GM21737 (cell line): Measurements from ENCODE around the gene CHRNA7.

Source experiments
- ATAC-seq: cut with Tn5 transposase; IDR thresholded peaks from one replicate; pipeline ENCODE4 v1.9.1; 2021; ENCODE audit warnings: mild to moderate bottlenecking, moderate library complexity; ENCODE audit not compliant: unreplicated experiment

Gene CHRNA7

DNA sequence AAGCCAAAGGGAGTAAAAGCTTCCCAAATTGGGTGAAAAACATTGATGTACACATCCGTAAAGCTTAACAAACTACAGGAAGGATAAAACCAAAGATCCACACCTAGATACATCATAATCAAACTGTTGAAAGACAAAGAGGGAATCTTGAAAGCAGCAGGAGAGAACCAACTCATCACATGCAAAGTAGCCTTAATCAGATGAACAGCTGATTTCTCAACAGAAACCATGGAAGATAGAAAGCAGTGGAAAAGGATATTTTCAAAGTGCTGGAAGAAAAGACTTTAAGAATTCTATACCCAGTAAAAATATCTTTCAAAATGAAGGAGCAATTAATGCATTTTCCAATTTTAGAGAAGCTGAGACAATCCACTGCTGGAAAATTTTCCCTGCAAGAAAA is 36.8 kb downstream of the CHRNA7 start:
- no peak for ATAC-seq

DNA sequence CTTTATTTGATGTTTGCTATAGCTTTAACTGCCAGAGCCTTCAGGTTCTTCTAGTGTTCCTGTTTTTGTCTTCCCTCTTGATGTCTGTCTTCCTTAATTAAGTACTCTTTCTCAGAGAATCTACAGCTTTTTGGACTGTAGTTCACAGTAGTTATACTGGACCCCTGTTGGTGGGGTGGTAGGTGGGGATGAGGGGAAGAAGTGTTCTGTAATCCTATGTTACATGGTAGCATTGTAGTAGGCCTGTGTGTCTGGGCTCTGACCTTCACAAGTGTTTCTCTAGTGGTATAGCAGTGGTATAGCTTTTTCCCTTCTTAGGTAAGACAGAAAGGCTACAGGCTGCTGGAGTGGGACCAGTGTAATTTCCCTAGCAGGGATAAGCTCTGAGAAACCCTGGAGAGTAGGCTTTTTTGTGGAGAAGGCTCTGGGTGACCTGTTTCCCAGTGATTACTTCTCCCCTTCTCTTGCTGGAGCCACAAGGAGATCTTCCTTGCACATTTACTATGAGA is 59.6 kb downstream of the CHRNA7 start:
- ATAC-seq = no peak

DNA sequence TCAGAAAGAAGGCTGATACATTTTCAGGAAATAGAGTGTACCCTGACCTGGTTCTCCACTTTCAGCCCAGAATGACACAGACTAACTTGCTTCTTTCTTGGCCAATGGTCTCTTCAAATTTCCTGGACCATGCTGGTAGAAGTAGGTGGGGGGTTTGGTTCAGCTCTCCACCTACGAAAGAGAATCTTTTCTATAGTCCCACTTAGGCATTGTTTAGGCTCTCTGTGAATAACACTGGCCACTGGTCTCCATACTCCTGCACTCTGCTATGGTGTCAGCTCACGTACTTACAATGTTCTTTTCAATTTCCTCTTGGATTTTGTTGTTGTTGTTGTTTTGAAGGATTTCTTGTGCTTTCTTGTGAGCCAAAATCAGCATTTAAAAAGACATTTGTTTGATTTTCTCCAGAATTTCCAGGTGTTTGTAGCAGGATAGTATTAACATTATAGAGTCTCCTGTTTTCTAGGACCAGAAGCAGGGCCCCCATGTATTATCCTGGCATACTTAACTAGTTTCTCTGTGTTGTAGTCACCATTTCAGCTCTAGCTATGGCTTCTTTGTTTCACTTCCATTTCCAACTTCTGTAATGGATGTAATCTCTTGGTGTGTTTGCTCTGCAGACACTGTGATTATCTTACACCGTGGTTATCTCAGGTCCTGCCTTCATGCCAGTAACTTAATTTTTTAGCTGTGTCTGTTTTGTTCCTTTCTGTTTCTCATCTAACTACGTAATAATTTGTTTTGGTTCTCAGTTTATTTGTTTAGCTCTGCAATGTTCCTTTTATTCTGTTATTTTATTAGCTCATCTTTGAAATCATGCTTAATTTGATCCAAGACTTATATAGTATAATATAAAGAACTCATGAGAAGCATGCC is 61.4 kb downstream of the CHRNA7 start:
- ATAC-seq = no peak

DNA sequence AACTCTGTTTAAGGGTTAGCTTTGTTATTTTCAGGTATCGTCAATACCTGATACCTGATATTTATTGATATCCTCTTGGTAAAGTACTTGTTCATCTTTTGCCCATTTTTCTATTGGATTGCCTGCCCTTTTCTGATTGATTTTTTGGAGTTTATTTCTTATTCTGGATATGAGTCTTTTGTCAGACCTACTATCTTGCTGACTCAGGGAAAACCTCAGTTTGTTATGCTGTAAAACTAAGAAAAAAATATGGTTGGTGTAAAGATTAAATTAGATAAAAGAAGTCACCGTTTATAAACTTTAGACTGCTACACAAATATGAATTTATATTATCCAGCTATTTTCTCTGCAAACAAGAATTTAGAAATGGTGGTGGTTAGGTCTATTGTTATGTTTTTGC is 65.9 kb downstream of the CHRNA7 start:
- no peak for ATAC-seq

DNA sequence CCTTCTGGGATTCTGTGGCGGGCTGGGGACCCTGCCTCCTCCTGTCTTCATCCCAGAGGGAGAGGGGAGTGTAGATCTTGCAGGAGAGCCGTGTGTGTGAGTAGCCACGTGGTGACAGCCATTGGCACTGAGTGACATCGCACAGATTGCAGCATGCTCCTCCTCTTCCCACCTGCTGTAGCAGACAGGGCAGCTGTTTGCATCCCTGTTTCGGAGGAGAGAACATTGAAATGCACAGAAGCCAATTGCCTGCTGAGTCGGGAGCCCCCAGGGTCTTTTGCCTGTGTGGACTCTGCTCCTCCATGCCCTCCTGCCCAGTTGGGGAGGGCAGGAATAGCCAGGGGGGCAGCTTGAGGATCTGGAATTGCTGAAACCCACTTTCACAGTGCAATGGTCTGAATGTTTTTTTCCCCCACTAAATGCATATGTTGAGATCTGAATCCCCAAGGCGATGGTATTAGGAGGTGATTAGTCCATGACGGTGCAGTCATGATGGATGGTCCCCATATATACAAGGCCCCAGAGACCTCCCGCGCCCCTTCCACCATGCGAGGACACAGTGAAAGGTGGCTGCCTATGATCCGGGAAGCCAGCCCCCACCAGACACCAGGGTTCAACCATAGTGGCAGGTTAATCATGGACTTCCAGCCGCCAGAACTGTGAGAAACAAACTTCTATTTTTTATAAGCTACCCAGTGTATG is 66.8 kb downstream of the CHRNA7 start:
- no peak for ATAC-seq

DNA sequence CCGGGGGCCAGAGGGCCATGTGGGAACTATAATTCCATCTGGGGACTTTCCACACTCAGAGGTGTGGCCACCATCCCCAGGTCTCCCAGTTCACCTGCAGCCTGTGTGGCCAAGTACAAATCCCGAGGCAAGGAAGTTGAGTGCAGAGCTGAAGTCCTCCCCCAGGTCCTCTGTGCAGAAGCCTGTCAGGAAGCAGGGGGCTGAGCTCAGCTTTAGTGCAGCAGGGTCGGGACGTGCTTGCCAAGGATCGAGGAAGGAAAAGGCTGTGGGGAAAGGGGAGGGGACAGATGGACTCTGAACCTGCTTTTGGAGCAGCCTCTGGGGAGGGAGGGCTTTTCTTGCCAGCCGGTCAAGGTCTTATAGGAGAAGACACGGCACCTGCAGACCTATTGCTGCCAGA is 67.7 kb downstream of the CHRNA7 start:
- no peak for ATAC-seq

DNA sequence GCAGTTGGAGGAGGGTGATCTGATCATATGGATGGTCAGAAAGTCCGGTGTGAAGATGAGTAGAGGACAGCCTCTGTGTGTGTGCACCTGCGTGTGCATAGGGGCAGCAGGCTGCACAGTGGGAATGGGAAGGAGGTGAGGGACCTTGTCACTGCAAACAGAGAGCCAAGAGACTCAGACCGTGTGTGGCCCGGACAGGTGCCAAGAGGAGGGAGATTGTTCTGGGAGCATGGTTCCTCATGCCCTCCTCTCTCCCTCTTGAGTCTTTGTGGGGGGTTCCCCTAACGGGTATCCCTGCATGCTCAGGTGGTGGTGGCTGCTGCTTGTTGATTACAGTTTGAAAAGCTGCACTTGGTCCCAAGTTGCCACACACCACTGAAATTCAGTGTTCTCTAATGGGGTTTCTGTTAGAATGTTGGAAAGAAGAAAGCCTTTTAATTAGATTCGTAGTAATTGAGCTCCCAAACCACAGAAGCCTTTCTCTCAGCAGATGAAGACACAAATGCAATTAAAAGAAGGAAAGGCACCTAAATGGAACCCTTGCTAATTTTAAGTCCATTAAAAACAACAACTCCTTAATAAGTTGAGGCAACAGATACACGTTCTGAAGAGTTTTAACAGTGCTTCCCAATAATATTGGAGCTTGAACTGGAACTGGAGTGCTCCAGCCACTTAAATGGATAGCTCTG is 68.9 kb downstream of the CHRNA7 start:
- no peak for ATAC-seq

DNA sequence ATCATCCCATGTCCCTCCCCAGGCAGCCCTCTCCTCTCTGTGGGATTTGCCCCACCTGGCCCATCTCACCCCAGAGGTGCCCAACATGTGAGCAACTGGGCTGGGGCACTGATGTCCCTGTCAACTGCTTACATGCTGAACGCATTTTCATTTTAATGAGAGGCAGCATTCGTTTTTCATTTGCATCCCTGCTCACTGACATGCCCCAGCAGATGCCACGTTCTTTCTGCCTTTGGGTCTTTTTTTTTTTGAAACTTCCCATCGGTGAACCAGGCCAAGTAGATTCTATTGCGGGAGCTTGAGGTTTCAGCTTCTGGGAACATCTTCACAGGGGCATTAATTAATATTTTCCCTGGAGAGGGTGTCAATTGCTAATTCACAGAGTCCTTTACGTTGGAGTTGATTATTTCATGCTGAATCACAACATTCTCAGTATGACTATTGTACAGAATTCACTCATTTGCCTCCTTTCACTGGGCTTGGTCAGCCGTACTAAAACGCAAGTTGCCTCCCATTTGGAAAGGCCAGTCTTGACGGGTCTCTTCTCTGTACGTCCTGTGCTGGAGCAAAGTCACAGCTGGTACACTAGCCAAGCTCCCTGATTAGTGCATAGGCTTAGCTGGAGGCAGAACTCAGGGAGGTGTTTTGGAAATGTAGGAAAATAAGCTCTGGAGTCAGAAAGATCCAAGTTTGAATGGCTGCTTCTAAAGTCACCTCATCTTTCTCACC is 69.8 kb downstream of the CHRNA7 start:
- no peak for ATAC-seq

DNA sequence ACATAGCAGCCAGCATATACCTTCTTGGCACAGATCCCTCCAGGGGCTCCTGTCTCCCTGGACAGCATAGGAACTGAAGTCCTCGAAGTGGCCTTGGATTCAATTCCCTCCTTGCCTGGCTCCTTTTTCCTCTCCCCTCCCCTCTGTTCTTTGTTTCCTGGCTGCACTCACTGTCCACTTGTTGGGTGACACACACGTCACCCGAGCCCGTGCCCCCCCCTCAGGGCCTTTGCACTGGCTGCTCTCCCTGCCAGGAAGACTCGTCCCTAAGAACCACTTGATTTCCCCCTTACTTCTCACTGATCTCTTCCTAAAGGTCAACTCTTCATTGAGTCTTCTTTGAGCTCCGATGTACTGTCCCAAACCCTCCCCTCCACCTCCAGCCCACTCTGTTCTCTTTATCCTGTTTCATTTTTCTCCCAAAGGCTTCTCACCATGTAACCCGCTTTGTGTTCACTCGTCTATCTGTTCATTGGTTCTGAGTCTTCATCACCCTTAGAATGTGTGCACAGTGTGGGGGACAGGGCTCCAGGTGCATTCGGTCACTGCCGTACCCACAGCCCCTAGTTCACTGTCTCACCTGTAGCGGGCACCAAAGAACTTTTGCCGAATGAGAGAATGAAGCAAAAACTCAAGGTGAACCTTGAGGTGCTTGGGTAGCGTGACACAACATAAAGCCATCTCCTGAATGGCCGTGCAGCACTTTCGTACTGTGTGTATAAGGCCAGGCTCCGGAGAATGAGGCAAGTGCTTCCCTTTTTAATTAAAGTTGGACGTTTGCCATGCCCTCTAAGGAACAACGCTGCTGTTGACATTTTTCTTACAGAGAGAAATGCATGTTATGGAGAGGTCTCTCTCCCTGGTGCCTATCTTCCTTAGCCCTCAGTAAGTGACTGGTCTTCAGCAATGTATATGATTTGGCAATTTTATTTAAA is 74.0 kb downstream of the CHRNA7 start:
- no peak for ATAC-seq

DNA sequence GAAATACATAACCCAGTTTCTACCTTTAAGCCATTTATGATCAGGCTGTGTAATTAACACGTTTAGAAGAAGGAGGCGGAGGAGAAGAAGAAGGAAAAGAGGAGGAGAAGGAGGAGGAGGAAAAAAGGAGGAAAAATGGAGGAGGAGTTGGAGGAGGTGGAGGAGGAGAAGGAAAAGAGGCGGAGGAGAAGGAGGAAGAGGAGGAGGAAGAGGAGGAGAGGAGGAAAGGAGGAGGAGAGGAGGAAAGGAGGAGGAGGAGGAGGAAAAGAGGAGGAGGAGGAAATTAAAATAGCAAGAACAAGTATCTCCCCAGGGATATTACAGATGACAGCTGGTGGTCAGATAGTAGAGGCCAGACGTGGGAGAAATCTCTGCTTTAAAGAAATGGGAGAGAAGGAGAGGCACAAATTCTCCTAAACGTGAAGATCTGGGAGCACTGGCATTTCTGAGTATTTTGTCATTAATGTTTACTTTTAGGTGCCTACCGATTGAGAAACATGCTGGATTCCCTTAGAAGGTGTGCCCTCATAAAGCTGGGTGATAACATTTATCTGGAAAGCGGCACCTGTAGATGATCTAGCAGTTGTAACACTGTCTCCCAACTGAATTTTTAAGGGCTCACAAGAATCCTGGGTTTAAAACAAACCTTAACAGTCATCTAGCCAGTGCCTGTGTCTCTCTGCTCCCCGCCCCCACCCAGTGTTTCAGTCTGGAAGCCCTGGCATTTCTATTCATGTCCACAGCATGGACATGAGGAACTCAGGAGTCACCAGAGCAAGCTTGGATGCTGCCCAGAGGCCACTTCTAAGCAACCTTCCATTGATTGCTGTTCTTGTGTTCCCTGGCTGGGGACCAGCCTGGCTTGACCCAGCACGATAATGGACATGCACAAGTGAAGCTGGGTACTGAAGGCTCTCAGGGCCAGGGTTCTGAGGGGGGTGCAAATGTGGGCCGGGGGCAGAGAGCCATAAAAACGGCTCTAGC is 75.2 kb downstream of the CHRNA7 start:
- ATAC-seq = no peak

DNA sequence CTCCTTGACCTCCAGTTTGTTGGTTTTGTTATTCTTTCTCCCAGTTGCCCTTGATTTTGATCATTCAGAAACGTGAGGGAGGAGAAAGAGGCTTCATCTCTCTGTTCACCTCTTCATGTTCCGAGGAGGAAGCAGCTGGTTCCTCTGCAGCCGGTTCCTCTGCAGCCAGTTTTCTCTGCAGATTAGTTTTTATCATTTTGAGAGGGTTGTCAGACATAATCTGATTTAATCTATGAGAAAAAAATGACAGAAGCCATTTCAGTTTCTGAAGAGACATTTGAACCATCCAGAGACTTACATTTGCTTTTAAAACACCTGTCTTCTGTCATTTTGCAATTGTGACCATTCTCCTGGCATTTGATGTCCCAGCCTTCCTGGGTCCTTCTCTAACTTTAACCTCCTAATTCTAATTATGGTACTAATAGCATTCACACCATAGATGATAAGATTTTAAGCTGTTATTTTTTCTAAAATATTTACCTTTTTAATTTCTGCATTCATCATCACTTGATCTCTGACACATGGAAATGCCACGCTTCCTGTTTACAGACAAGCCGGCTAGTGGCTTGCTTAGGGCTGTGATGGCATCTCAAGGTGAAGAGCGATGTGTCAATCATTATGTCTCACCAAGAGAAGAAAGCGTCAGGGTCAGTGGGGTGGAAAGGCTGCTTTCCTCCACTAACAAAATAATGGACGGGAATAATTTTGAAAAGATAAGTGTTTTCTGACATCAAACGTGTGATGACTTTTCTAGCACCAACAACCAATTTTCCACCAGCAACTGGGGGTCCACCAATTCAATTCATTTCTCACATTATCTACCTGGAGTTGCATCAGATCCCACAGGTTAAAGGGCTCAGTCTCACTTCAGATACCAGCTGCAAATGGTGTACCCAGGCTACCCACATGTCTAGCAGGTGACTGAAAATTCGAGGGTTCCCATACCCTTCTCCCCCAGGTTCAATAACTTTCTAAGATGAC is 76.4 kb downstream of the CHRNA7 start:
- ATAC-seq = no peak

DNA sequence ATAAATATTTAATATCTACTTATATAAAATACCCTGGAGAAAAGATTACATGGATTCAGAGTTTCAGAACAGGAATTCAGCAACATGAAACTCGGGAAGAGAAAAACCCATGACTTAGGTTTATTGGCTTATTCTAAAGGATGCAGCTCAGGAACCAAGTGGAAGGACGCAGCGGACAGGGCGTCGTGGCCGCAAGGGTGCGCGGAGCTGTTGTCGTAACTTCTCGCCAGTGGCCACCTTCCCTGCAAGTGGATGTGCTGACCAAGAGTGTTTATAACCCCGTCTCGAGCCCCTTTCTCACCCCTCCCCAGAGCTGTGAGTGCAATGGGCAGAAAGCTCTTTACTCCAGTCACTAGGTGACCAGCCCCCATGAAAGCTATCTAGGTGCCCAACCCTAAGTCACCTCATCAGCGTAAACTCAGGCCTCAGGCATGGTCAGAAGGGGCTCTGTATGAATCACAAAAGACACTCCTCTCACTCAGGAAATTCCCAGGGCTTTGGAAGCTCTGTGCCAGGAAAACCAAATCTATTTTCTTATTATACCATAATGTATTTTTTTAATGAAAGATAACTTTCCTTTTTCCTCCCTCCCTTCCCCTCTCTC is 77.3 kb downstream of the CHRNA7 start:
- no peak for ATAC-seq

DNA sequence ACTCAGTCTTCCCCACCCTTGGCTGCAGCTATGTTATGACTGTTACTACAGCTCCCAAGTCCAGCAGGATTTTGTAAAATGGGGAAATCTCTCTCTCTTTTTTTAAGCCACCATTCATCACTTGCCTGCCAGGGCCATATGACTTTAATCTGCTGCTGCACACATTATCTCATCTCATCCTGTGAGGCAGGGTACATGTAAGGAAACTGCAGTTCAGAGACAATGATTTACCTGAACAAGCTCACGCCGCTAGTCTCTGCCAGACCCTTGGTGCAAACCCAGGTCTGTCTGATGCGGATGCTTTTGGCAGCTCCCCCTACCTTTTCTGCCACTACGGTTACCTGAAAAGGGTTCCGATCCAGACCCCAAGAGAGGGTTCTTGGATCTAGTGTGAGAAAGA is 78.3 kb downstream of the CHRNA7 start:
- ATAC-seq = no peak

DNA sequence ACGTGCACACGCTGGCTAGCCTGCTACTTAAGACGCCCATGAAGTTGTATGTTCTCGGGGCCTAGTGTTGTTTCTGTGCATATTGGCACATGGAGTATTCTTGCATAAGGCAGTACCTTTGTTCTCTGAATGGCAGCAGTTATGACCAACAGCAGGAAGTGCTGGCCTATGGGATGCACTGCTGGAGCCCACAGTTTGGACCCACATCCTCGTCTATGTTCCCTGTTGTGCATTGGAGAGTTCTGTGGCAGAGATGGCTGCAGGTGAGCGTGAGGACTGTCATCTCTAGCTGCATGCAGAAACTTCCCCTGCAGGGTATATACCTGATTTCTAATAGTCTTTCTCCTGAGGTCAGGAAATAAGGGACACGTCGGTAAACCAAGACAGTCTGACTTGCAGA is 81.8 kb downstream of the CHRNA7 start:
- ATAC-seq = no peak

DNA sequence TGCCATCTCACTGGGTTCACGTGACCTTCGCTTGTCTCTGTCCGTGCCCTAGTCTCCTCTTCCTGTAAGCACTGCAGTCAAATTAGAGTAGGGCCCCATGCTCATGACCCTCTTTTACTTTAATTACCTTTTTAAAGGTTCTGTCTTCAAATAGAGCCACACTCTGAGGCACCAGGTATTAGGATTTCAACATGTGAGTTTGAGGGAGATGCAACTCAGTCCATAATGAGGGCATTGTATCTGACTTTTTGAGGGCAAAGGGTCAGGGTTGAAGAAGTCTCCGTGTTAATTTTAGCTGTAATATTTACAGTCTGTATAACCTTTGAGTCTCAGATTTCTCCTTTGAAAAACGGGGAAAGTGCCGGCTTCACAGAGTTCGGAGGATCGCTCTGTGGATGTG is 82.9 kb downstream of the CHRNA7 start:
- no peak for ATAC-seq

DNA sequence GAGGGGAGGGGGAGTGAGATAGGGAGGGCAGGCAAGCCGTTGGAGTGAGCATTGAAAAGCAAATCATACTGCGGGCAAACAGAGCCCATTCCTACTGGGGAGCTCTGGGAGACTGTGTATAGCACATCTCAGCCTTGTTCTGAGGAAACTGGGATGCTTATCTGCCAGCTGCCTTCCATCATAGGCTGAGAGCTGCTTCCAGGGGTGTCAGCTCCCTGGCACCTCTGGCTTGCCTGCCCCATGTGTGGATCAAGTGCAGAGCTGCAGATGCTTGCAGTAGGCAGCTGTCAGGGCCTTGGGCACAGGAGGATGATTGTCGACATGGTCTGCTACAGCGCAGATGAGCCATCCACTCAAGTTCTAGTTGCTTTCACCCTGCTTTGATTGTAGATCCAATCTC is 86.8 kb downstream of the CHRNA7 start:
- ATAC-seq = no peak

DNA sequence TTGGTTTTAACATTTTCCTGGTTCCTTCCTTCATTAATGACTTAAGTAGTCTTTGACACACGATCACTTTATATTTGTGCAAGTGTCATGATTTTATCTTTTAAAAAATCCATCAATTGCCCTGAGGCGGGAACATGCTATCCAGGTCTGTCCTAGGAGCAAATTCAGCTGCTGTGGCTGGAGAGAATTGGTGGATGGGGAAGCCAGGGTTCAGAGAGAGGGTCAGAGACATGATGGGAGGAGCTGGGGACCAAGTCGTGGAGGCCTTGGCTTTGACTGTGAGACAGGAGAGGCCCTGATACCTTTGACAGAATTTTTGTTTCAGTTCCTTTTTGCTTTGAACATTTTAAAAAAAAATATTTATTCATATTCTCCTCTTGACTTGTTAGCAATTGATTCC is 89.0 kb downstream of the CHRNA7 start:
- no peak for ATAC-seq
